A673 (cell line): ENCODE results near the gene RAB15.

ENCODE experiments used
- CTCF ChIP-seq: fragments of 300-800, 200-600 bp; sonication (generic); conservative IDR thresholded peaks from 2 replicates; pipeline ENCODE4 v1.5.1; 2017; ENCODE audit warnings: low read depth, mild to moderate bottlenecking, antibody characterized with exemption, low read length, moderate library complexity, mixed read lengths
- EZH2 ChIP-seq: fragments of 200-600 bp; sonication (generic); IDR thresholded peaks from 2 replicates; pipeline ENCODE4 v1.6.1; 2017; ENCODE audit warnings: borderline replicate concordance, low read depth, mild to moderate bottlenecking, mixed read lengths, antibody characterized with exemption, low read length; ENCODE audit not compliant: poor library complexity, severe bottlenecking

- TF ChIP-seq CTCF (no peak), EZH2 (no peak)
Measured at GRCh38 chr14:64990296-64990695, 18.2 kb upstream of the RAB15 start.
